ENCODE measurements around the gene ARPC5.

The ARPC5 gene

DNA sequence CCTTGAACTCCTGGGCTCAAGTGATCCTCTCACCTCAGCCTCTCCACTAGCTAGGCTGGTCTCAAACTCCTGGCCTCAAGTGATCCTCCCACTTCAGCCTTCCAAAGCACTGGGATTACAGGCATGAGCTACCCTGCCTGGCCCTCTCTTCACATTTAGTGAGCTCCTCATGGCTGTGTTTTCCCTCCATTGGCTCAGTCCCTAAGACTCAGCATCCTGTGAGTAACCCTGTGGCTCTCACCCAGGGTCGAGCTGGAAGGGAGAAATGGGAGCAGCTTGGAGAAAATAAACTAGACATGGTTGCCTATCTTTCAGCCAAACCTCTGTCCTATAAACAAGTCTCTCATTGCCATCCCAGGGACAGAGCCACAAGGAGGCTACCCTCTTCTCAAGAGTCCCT is 62.9 kb downstream of the ARPC5 start:
- Mint-ChIP-seq H3K9me3 (ENCODE audit: low read depth) (no peaks in the 10 kb centered on the region), H3K36me3 (peaks cover 8% of the 10 kb centered on the region), H3K4me1 (ENCODE audit: low read depth) (peaks cover 11% of the 10 kb centered on the region), H3K4me3 (no peak overlapping the region), H3K27me3 (peaks cover 2% of the 10 kb centered on the region), H3K27ac (no peak overlapping the region)

DNA sequence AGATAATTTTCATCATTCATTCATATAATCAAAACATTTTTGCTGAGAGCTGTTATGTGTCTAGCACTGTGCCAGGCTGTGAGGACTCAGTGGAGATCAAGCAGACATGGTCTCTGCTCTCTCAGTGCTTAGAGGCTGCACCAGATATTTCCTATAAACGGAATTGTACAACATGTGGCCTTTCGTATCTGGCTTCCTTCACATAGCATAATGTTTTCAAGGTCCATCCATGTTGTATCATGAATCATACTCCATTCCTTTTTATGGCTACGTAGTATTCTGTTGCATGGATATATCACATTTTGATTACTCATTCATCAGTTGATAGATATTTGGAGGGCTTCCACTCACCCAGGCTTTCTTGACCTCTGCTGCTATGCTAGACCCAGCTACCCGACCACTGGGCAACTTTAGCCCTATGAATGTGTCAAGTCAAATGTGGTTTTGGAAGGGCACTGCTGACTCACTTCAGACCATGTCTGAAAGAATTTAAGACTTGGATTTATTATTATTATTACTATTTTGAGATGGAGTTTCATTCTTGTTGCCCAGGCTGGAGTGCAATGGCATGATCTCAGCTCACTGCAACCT is 63.8 kb downstream of the ARPC5 start:
- Mint-ChIP-seq H3K4me3 (no peak overlapping the region), H3K27ac (no peak overlapping the region), H3K4me1 (ENCODE audit: low read depth) (peaks cover 18% of the 10 kb centered on the region), H3K27me3 (peaks cover 2% of the 10 kb centered on the region), H3K9me3 (ENCODE audit: low read depth) (no peaks in the 10 kb centered on the region), H3K36me3 (peaks cover 10% of the 10 kb centered on the region)
